ENCODE data around the gene RTEL1.
A peak's percentile ranks its signal among the peaks of the same experiment; 100 is the strongest.

Gene RTEL1

GRCh38 chr20:63705232-63706026, 47.3 kb downstream of the RTEL1 start:
- Histone ChIP-seq H3K4me3 (ENCODE audit: low read length) (no peak overlapping the region), H4K20me1 (ENCODE audit: insufficient read depth, low read length) (0 out of 2 replicates have a peak, but pooled peaks cover 4% of the 10 kb centered on the region), H3K9ac (ENCODE audit: low read length) (no peak overlapping the region), H3K79me2 (ENCODE audit: low read length) (peaks cover 47% of the 10 kb centered on the region), H3K4me1 (ENCODE audit: low read length) (peaks cover 17% of the 10 kb centered on the region), H3K36me3 (replicated peaks; ENCODE audit: low read depth, low read length) (peaks cover 31% of the 10 kb centered on the region), H3K9me3 (ENCODE audit: insufficient read depth, low read length) (no peaks in the 10 kb centered on the region), H3K27ac (ENCODE audit: low read length) (no peak overlapping the region), H2AFZ (ENCODE audit: low read depth, low read length) (no peak overlapping the region), H3K27me3 (ENCODE audit: low read depth, low read length) (no peaks in the 10 kb centered on the region), H3K4me2 (ENCODE audit: low read length) (no peak overlapping the region)
- TF ChIP-seq EZH2phosphoT487 (IDR thresholded peaks at IDR 0.05; ENCODE audit: low read depth), result no peak
- TF ChIP-seq CTCF (IDR thresholded peaks at IDR 0.05; ENCODE audit: low read depth, low read length), result no peak

- Histone ChIP-seq H3K9ac (ENCODE audit: low read length) (peak overlapping the region; percentile 80), H3K27ac (ENCODE audit: low read length) (peak overlapping the region; percentile 59; the same call in 1 of the 2 replicates), H3K4me1 (ENCODE audit: low read length) (peaks cover 17% of the 10 kb centered on the region), H3K9me3 (ENCODE audit: insufficient read depth, low read length) (no peaks in the 10 kb centered on the region), H3K27me3 (ENCODE audit: low read depth, low read length) (no peaks in the 10 kb centered on the region), H3K4me3 (ENCODE audit: low read length) (peak overlapping the region; percentile 85), H3K4me2 (ENCODE audit: low read length) (peak overlapping the region; percentile 76), H3K36me3 (replicated peaks; ENCODE audit: low read depth, low read length) (peaks cover 38% of the 10 kb centered on the region), H2AFZ (ENCODE audit: low read depth, low read length) (no peak overlapping the region), H4K20me1 (ENCODE audit: insufficient read depth, low read length) (0 out of 2 replicates have a peak, but pooled peaks cover 4% of the 10 kb centered on the region), H3K79me2 (ENCODE audit: low read length) (peaks cover 54% of the 10 kb centered on the region)
- TF ChIP-seq EZH2phosphoT487 (IDR thresholded peaks at IDR 0.05; ENCODE audit: low read depth) (no peak), CTCF (IDR thresholded peaks at IDR 0.05; ENCODE audit: low read depth, low read length) (no peak)
Measured at GRCh38 chr20:63706027-63706695, 48.0 kb downstream of the RTEL1 start.

GRCh38 chr20:63706852-63707557, 48.9 kb downstream of the RTEL1 start:
- H3K79me2 ChIP-seq (ENCODE audit: low read length), result peaks cover 61% of the 10 kb centered on the region
- H3K27me3 ChIP-seq (ENCODE audit: low read depth, low read length), result no peaks in the 10 kb centered on the region
- 0 out of 2 replicates have a peak, but pooled peaks cover 4% of the 10 kb centered on the region for H4K20me1 ChIP-seq (ENCODE audit: insufficient read depth, low read length)
- H3K9me3 ChIP-seq (ENCODE audit: insufficient read depth, low read length), result no peaks in the 10 kb centered on the region
- peak overlapping the region; percentile 76 for H3K4me2 ChIP-seq (ENCODE audit: low read length)
- peak overlapping the region; percentile 59 for H3K27ac ChIP-seq (ENCODE audit: low read length)
- peak overlapping the region; percentile 85 for H3K4me3 ChIP-seq (ENCODE audit: low read length)
- H3K9ac ChIP-seq (ENCODE audit: low read length), result peak overlapping the region; percentile 80
- TF ChIP-seq CTCF (IDR thresholded peaks at IDR 0.05; ENCODE audit: low read depth, low read length), result peak; percentile 75
- TF ChIP-seq EZH2phosphoT487 (IDR thresholded peaks at IDR 0.05; ENCODE audit: low read depth), result no peak
- H3K36me3 ChIP-seq (replicated peaks; ENCODE audit: low read depth, low read length), result peaks cover 47% of the 10 kb centered on the region
- H3K4me1 ChIP-seq (ENCODE audit: low read length), result peaks cover 17% of the 10 kb centered on the region
- H2AFZ ChIP-seq (ENCODE audit: low read depth, low read length), result no peak overlapping the region
